ENCODE measurements around the gene TXNRD3. TPM values are rescaled to one million over a fixed set of nuclear protein-coding genes. Genes with fewer than 3 reads are reported as not detected.
"Not testable (repeated sequence)": the region's sequence is repeated elsewhere in the genome, so short reads cannot be mapped to it uniquely, and the experiment has no call there.

Gene TXNRD3
- polyA plus RNA-seq, 1 of the 3 experiments (the other 2 are of a cell fraction): 4.7 TPM

DNA sequence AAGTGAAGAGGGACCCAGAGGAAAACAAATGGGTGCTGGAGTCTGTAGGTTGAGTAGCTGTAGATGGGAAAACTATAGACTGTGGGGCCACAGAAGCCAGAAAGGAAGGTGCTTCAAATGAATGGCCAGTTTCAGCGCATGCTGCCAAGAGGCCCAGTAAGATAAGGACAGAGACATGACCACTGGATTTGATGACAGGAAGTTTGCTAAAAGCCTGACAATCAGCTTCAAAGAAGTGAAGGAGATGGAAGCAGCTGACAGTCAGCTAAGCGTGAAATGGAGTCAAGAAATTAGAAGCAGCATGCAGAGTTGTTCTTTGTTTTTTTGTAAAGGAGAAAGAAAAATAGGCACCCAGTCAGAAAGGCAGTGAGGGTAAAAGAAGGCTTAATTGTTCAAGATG is 24.9 kb downstream of the TXNRD3 start (continued):
- TF ChIP-seq TAF1 (IDR thresholded peaks at IDR 0.05; ENCODE audit: borderline replicate concordance, low read depth, low read length): no peak
- no peak for TF ChIP-seq ELF1 (IDR thresholded peaks at IDR 0.05)
- TF ChIP-seq POLR2AphosphoS5 (IDR thresholded peaks at IDR 0.05; ENCODE audit: low read depth, low read length): no peak
- TF ChIP-seq USF2 (IDR thresholded peaks at IDR 0.05; ENCODE audit: borderline replicate concordance, low read depth, low read length): no peak

- Histone ChIP-seq H3K4me1 (ENCODE audit: control insufficient read depth in 1 of 2, insufficient read depth in 2 of 2, low read depth in 1 of 2, low read length in 1 of 2) (peaks cover 3 to 20% of the 10 kb centered on the region in 2 experiments), H3K36me3 (replicated peaks in 1 of 2; ENCODE audit: control insufficient read depth in 1 of 2, insufficient read depth in 2 of 2, low read length in 1 of 2) (peaks cover 30 to 33% of the 10 kb centered on the region in 2 experiments), H3F3A (replicated peaks; ENCODE audit: insufficient read depth) (peaks cover 20% of the 10 kb centered on the region)
- H3K9me2 ChIP-seq; H3K79me2 ChIP-seq (ENCODE audit: insufficient read depth); CTCF ChIA-PET; H3K27ac ChIP-seq (ENCODE audit: low read depth in 2 of 2, low read length in 1 of 2); H2AFZ ChIP-seq (ENCODE audit: low read depth); H4K20me1 ChIP-seq (ENCODE audit: insufficient read depth); H3K9me3 ChIP-seq; POLR2A ChIA-PET; DNase-seq; H3K9ac ChIP-seq; H3K27me3 ChIP-seq (ENCODE audit: insufficient read depth); H3K4me2 ChIP-seq; H3K4me3 ChIP-seq (ENCODE audit: low read depth in 2 of 2, low read length in 1 of 2): not testable (repeated sequence)
- over 99% methylated on average over 3 of the region's 3 CpGs for WGBS (ENCODE audit: low lambda C conversion rate)
Measured at GRCh38 chr3:126625735-126626134, 29.2 kb downstream of the TXNRD3 start.

DNA sequence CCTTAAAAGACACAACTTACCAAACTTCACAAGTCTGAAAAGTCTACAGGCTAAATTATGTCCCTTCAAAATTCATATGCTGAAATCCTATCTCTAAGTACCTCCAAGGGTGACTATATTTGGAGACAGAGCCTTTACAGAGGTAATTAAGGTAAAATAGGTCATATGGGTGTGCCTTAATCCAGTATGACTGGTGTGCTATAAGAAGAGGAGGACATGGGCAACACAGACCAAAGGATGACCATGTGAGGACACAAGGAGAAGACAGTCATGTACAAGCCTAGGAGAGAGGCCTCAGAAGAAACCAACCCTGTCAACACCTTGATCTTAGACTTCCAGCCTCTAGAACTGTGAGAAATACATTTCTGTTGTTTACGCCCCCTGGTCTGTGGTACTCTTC is 32.2 kb downstream of the TXNRD3 start:
- Histone ChIP-seq H3F3A (replicated peaks; ENCODE audit: insufficient read depth) (peaks cover 29% of the 10 kb centered on the region), H3K9me3 (no peaks in the 10 kb centered on the region; the same call in 1 of the 2 replicates), H3K27ac (ENCODE audit: low read depth in 2 of 2, low read length in 1 of 2) (peak overlapping the region; percentile 76 to 91; a peak in 3 of 4 replicates), H3K27me3 (ENCODE audit: insufficient read depth) (no peaks in the 10 kb centered on the region), H3K79me2 (ENCODE audit: insufficient read depth) (no peaks in the 10 kb centered on the region), H3K9me2 (no peaks in the 10 kb centered on the region), H3K36me3 (replicated peaks in 1 of 2; ENCODE audit: control insufficient read depth in 1 of 2, insufficient read depth in 2 of 2, low read length in 1 of 2) (peaks cover 5 to 23% of the 10 kb centered on the region in 2 experiments), H3K4me2 (peak overlapping the region; percentile 58; the same call in 1 of the 2 replicates), H4K20me1 (ENCODE audit: insufficient read depth) (no peaks in the 10 kb centered on the region), H3K9ac (0 out of 2 replicates have a peak overlapping the region, but pooled peaks have one; percentile 1), H3K4me1 (ENCODE audit: control insufficient read depth in 1 of 2, insufficient read depth in 2 of 2, low read depth in 1 of 2, low read length in 1 of 2) (peaks cover 3 to 27% of the 10 kb centered on the region in 2 experiments; a peak in 3 of 4 replicates), H3K4me3 (ENCODE audit: low read depth in 2 of 2, low read length in 1 of 2) (no peak overlapping the region), H2AFZ (ENCODE audit: low read depth) (no peak overlapping the region)
- ChIA-PET POLR2A (no interaction called here), CTCF (interaction anchor here (0.7 to 1.1 kb wide), 2 partner anchors 21 to 57 kb away, joined by 3 read pairs; no protein-coding TSS in a partner anchor)
- no peak for DNase-seq
- 100% methylated on average over 1 of the region's 1 CpG for WGBS (ENCODE audit: low lambda C conversion rate)
- TF ChIP-seq TAF1 (IDR thresholded peaks at IDR 0.05; ENCODE audit: borderline replicate concordance, low read depth, low read length) (no peak), FOXM1 (IDR thresholded peaks at IDR 0.05; ENCODE audit: low read depth) (no peak), PBX3 (IDR thresholded peaks at IDR 0.05) (no peak), JUND (IDR thresholded peaks at IDR 0.05) (no peak), ELF1 (IDR thresholded peaks at IDR 0.05) (no peak), EZH2phosphoT487 (IDR thresholded peaks at IDR 0.05; ENCODE audit: borderline replicate concordance, low read depth) (no peak), TCF12 (IDR thresholded peaks at IDR 0.05) (no peak), FOXJ3 (CRISPR knock-in tag; IDR thresholded peaks at IDR 0.05) (no peak), GATA2 (CRISPR knock-in tag; IDR thresholded peaks at IDR 0.05) (no peak), GABPA (IDR thresholded peaks at IDR 0.05; ENCODE audit: low read depth) (no peak), USF2 (IDR thresholded peaks at IDR 0.05; ENCODE audit: borderline replicate concordance, low read depth, low read length) (no peak), RCOR1 (IDR thresholded peaks at IDR 0.05; ENCODE audit: low read length) (no peak), RFX5 (IDR thresholded peaks at IDR 0.05; ENCODE audit: low read length) (no peak), SMC3 (IDR thresholded peaks at IDR 0.05; ENCODE audit: low read depth, low read length) (no peak), NRF1 (IDR thresholded peaks at IDR 0.05; ENCODE audit: low read depth, low read length) (no peak)
- TF ChIP-seq, protein P1, sequence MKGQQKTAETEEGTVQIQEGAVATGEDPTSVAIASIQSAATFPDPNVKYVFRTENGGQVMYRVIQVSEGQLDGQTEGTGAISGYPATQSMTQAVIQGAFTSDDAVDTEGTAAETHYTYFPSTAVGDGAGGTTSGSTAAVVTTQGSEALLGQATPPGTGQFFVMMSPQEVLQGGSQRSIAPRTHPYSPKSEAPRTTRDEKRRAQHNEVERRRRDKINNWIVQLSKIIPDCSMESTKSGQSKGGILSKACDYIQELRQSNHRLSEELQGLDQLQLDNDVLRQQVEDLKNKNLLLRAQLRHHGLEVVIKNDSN (IDR thresholded peaks at IDR 0.05; ENCODE audit: borderline replicate concordance, low read depth): no peak
- TF ChIP-seq, protein P2, sequence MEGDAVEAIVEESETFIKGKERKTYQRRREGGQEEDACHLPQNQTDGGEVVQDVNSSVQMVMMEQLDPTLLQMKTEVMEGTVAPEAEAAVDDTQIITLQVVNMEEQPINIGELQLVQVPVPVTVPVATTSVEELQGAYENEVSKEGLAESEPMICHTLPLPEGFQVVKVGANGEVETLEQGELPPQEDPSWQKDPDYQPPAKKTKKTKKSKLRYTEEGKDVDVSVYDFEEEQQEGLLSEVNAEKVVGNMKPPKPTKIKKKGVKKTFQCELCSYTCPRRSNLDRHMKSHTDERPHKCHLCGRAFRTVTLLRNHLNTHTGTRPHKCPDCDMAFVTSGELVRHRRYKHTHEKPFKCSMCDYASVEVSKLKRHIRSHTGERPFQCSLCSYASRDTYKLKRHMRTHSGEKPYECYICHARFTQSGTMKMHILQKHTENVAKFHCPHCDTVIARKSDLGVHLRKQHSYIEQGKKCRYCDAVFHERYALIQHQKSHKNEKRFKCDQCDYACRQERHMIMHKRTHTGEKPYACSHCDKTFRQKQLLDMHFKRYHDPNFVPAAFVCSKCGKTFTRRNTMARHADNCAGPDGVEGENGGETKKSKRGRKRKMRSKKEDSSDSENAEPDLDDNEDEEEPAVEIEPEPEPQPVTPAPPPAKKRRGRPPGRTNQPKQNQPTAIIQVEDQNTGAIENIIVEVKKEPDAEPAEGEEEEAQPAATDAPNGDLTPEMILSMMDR (IDR thresholded peaks at IDR 0.05): no peak
